HepG2 (cell line): ENCODE data around the gene DEFB123. TPM values are rescaled to one million over a fixed set of nuclear protein-coding genes. Genes with fewer than 3 reads are reported as not detected.

ENCODE experiments used
- AFF4 ChIP-seq: sonication (generic); formaldehyde crosslinking; IDR thresholded peaks from 2 replicates; pipeline ENCODE4 v1.4.0; 2020; ENCODE audit warnings: missing genetic modification reagents
- ATF1 ChIP-seq: IDR thresholded peaks from 2 replicates; pipeline ENCODE4 v1.6.1; 2016; ENCODE audit warnings: mild to moderate bottlenecking, control low read depth
- ATF5 ChIP-seq: sonication (generic); formaldehyde crosslinking; IDR thresholded peaks from 2 replicates; pipeline ENCODE4 v1.4.0; 2020; ENCODE audit warnings: mild to moderate bottlenecking, low read depth, missing genetic modification reagents
- HOXA7 ChIP-seq: sonication (generic); formaldehyde crosslinking; IDR thresholded peaks from 2 replicates; pipeline ENCODE4 v1.8.1; 2022; ENCODE audit warnings: mild to moderate bottlenecking, missing genetic modification reagents, moderate library complexity
- KLF16 ChIP-seq, 2 experiments: sonication (generic) in 1 of 2; formaldehyde crosslinking in 1 of 2; IDR thresholded peaks; 2 replicates each; pipeline versions ENCODE4 v1.6.1 to v1.8.0; 2016 to 2023; ENCODE audit warnings: missing genetic modification reagents in 2 of 2, missing compliant biosample characterization in 1 of 2
- NR2F6 ChIP-seq, 2 experiments: IDR thresholded peaks; 2 replicates each; pipeline ENCODE4 v1.6.1; 2016; ENCODE audit warnings: antibody characterized with exemption in 1 of 2, mild to moderate bottlenecking in 1 of 2
- RFX5 ChIP-seq: IDR thresholded peaks from 2 replicates; pipeline ENCODE4 v1.6.1; 2011; ENCODE audit warnings: low read depth, low read length, improper control_type of control experiment
- SNRNP70 ChIP-seq: fragments of 200-400 bp; formaldehyde crosslinking; IDR thresholded peaks from 2 replicates; pipeline ENCODE4 v1.6.1; 2017; ENCODE audit warnings: mild to moderate bottlenecking, low read depth, low read length, moderate library complexity
- SOX6 ChIP-seq, 2 experiments: fragments of 450-650 bp in 1 of 2; sonication (generic) in 1 of 2; formaldehyde crosslinking in 1 of 2; IDR thresholded peaks; 2 replicates each; pipeline versions ENCODE4 v1.4.0 to v1.6.1; 2017 to 2020; ENCODE audit warnings: antibody characterized with exemption in 1 of 2, mild to moderate bottlenecking in 1 of 2, missing genetic modification reagents in 1 of 2
- SP2 ChIP-seq: sonication (generic); formaldehyde crosslinking; IDR thresholded peaks from 2 replicates; pipeline ENCODE4 v1.5.1; 2020; ENCODE audit warnings: mild to moderate bottlenecking, missing genetic modification reagents
- TFAP4 ChIP-seq: sonication (generic); IDR thresholded peaks from 2 replicates; pipeline ENCODE4 v1.6.1; 2016; ENCODE audit warnings: low read depth, borderline replicate concordance
- ZBTB20 ChIP-seq: sonication (generic); formaldehyde crosslinking; IDR thresholded peaks from 2 replicates; pipeline ENCODE4 v1.8.1; 2023; ENCODE audit warnings: missing genetic modification reagents, low read depth, mild to moderate bottlenecking, borderline replicate concordance
- ZNF10 ChIP-seq: sonication (generic); formaldehyde crosslinking; IDR thresholded peaks from 2 replicates; pipeline ENCODE4 v1.4.0; 2020; ENCODE audit warnings: mild to moderate bottlenecking, low read depth, missing genetic modification reagents, borderline replicate concordance
- ZNF468 ChIP-seq: sonication (generic); formaldehyde crosslinking; IDR thresholded peaks from 2 replicates; pipeline ENCODE4 v1.8.0; 2022; ENCODE audit warnings: mild to moderate bottlenecking, moderate library complexity, missing genetic modification reagents
- ZNF510 ChIP-seq: sonication (generic); formaldehyde crosslinking; IDR thresholded peaks from 2 replicates; pipeline ENCODE4 v1.4.0; 2020; ENCODE audit warnings: low read depth, mild to moderate bottlenecking, missing genetic modification reagents
- ZNF558 ChIP-seq: sonication (generic); formaldehyde crosslinking; IDR thresholded peaks from 2 replicates; pipeline ENCODE4 v1.9.0; 2022; ENCODE audit warnings: mild to moderate bottlenecking, missing genetic modification reagents, borderline replicate concordance
- ZNF567 ChIP-seq: sonication (generic); formaldehyde crosslinking; IDR thresholded peaks from 2 replicates; pipeline ENCODE4 v1.8.1; 2023; ENCODE audit warnings: mild to moderate bottlenecking, missing genetic modification reagents, borderline replicate concordance
- ZNF737 ChIP-seq: sonication (generic); formaldehyde crosslinking; IDR thresholded peaks from 2 replicates; pipeline ENCODE4 v1.5.0; 2020; ENCODE audit warnings: missing genetic modification reagents, mild to moderate bottlenecking, borderline replicate concordance
- ZNF761 ChIP-seq: sonication (generic); formaldehyde crosslinking; conservative IDR thresholded peaks from 2 replicates; pipeline ENCODE4 v1.4.0; 2020; ENCODE audit warnings: mild to moderate bottlenecking, missing genetic modification reagents
- ZNF891 ChIP-seq: sonication (generic); formaldehyde crosslinking; IDR thresholded peaks from 2 replicates; pipeline ENCODE4 v1.5.0; 2020; ENCODE audit warnings: mild to moderate bottlenecking, missing genetic modification reagents
- polyA plus RNA-seq, 8 experiments: library from polyadenylated mRNA; depleted of rRNA in 3 of 8; stranded (reverse) in 7 of 8; unstranded in 1 of 8; fragments of >200 nt; fragmentation: Illumina TruSeq in 4 of 8; extraction: Trizol in 4 of 8; gene quantifications; 2 replicates each; pipeline versions ENCODE4 v1.2.1 to v1.2.3, GENCODE V29; 2011 to 2016; ENCODE audit warnings: low read depth in 4 of 8, missing spikeins in 1 of 8, mixed read lengths in 1 of 8; ENCODE audit not compliant: insufficient read depth in 1 of 8
- total RNA-seq, 5 experiments: library from RNA; depleted of rRNA; stranded (reverse); fragments of >200 nt; fragmentation: Illumina TruSeq; extraction: Trizol; gene quantifications; 2 replicates each; pipeline ENCODE4 v1.2.3, GENCODE V29; 2016; ENCODE audit warnings: low read depth in 1 of 5
- TF ChIP-seq, protein P1 (sequence below): sonication (generic); formaldehyde crosslinking; IDR thresholded peaks from 2 replicates; pipeline ENCODE4 v1.4.0; 2020; ENCODE audit warnings: missing genetic modification reagents

DEFB123 gene
- total and polyA plus RNA-seq, 2 of the 13 experiments (the other 11 are each of a cell fraction or from before 2014, with no cell fraction given) = not detected

GRCh38 chr20:31449511-31450414 lies 9.3 kb downstream of the DEFB123 start (continued):
- no peak for TF ChIP-seq ZNF567 (CRISPR knock-in tag)
- TF ChIP-seq RFX5 = no peak
- TF ChIP-seq ZNF558 (CRISPR knock-in tag) = no peak
- TF ChIP-seq NR2F6 (IDR thresholded peaks at IDR 0.05) = peak; percentile 8; the same call in 1 of the 2 replicates
- no peak for TF ChIP-seq NR2F6 (CRISPR knock-in tag; IDR thresholded peaks at IDR 0.05)
- TF ChIP-seq ZNF891 (CRISPR knock-in tag) = no peak
- TF ChIP-seq SNRNP70 = no peak
- peak; percentile 62; the same call in 1 of the 2 replicates for TF ChIP-seq TFAP4
- no peak for TF ChIP-seq ZNF510 (CRISPR knock-in tag)
- TF ChIP-seq ATF1 (CRISPR knock-in tag) = peak; percentile 38; the same call in 1 of the 2 replicates
- TF ChIP-seq, protein P1, sequence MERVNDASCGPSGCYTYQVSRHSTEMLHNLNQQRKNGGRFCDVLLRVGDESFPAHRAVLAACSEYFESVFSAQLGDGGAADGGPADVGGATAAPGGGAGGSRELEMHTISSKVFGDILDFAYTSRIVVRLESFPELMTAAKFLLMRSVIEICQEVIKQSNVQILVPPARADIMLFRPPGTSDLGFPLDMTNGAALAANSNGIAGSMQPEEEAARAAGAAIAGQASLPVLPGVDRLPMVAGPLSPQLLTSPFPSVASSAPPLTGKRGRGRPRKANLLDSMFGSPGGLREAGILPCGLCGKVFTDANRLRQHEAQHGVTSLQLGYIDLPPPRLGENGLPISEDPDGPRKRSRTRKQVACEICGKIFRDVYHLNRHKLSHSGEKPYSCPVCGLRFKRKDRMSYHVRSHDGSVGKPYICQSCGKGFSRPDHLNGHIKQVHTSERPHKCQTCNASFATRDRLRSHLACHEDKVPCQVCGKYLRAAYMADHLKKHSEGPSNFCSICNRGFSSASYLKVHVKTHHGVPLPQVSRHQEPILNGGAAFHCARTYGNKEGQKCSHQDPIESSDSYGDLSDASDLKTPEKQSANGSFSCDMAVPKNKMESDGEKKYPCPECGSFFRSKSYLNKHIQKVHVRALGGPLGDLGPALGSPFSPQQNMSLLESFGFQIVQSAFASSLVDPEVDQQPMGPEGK (CRISPR knock-in tag) = no peak
- no peak for TF ChIP-seq AFF4 (CRISPR knock-in tag)
- no peak for TF ChIP-seq ZNF761
- no peak for TF ChIP-seq KLF16 (CRISPR knock-in tag; IDR thresholded peaks at IDR 0.05)
- no peak for TF ChIP-seq ZNF10
- TF ChIP-seq SOX6 (IDR thresholded peaks at IDR 0.05) = no peak
- peak; percentile 77 for TF ChIP-seq SOX6 (CRISPR knock-in tag; IDR thresholded peaks at IDR 0.05)
- no peak for TF ChIP-seq HOXA7 (CRISPR knock-in tag)
- no peak for TF ChIP-seq ZNF737
- TF ChIP-seq SP2 (CRISPR knock-in tag) = no peak
- no peak for TF ChIP-seq ZBTB20 (CRISPR knock-in tag)
- TF ChIP-seq ZNF468 (CRISPR knock-in tag) = 0 out of 2 replicates have a peak, but pooled peaks have one; percentile 38
- no peak for TF ChIP-seq ATF5 (CRISPR knock-in tag)
